Liver (tissue), 9 donors: ENCODE data around the gene LANCL1. TPM values are rescaled to one million over a fixed set of nuclear protein-coding genes. Genes with fewer than 3 reads are reported as not detected.

ENCODE experiments used
- DNase-seq: peaks from one replicate; pipeline ENCODE4 v3.0.0-alpha.2; 2017; ENCODE audit warnings: low spot score
- H3K27ac ChIP-seq, 2 donors: one replicate each; pipeline ENCODE4 v1.7.0; 2013; ENCODE audit warnings: inconsistent platforms in 2 of 2, low read length in 2 of 2, control low read depth in 1 of 2, low read depth in 1 of 2, mild to moderate bottlenecking in 1 of 2
- H3K27me3 ChIP-seq, 4 donors: one replicate each; pipeline versions ENCODE4 v1.6.1 to v1.7.0; 2013; ENCODE audit warnings: low read length in 3 of 4, inconsistent platforms in 1 of 4, mild to moderate bottlenecking in 1 of 4, moderate library complexity in 1 of 4; ENCODE audit not compliant: control insufficient read depth in 4 of 4, insufficient read depth in 4 of 4
- H3K36me3 ChIP-seq, 4 donors: one replicate each; pipeline versions ENCODE4 v1.6.1 to v1.7.0; 2013; ENCODE audit warnings: low read length in 3 of 4, mild to moderate bottlenecking in 3 of 4, low read depth in 1 of 4, moderate library complexity in 1 of 4; ENCODE audit not compliant: control insufficient read depth in 4 of 4, insufficient read depth in 3 of 4
- H3K4me1 ChIP-seq, 4 donors: one replicate each; pipeline versions ENCODE4 v1.6.1 to v1.7.0; 2013; ENCODE audit warnings: low read length in 3 of 4, mild to moderate bottlenecking in 3 of 4, moderate library complexity in 1 of 4; ENCODE audit not compliant: control insufficient read depth in 4 of 4, insufficient read depth in 4 of 4
- H3K4me3 ChIP-seq, 3 donors: one replicate each; pipeline versions ENCODE4 v1.6.1 to v1.7.0; 2013; ENCODE audit warnings: low read length in 3 of 3, control low read depth in 1 of 3, low read depth in 1 of 3, mild to moderate bottlenecking in 1 of 3
- H3K9ac ChIP-seq, 2 donors: one replicate each; pipeline ENCODE4 v1.7.0; 2013; ENCODE audit warnings: low read length in 2 of 2, mild to moderate bottlenecking in 2 of 2, moderate library complexity in 2 of 2, control low read depth in 1 of 2, low read depth in 1 of 2
- H3K9me3 ChIP-seq, 4 donors: one replicate each; pipeline versions ENCODE4 v1.6.1 to v1.7.0; 2013; ENCODE audit warnings: low read length in 3 of 4; ENCODE audit not compliant: control insufficient read depth in 4 of 4
- ATF3 ChIP-seq: IDR thresholded peaks from 2 replicates; pipeline ENCODE4 v1.6.1; 2016; ENCODE audit warnings: antibody characterized with exemption
- CTCF ChIP-seq: fragments of 150-350 bp; IDR thresholded peaks from 2 replicates; pipeline ENCODE4 v1.5.1; 2017; ENCODE audit warnings: improper control_type of control experiment, low read depth, low read length; ENCODE audit not compliant: missing input control
- EGR1 ChIP-seq, 2 donors: IDR thresholded peaks; 2 replicates each; pipeline ENCODE4 v1.6.1; 2016 to 2018; ENCODE audit warnings: antibody characterized with exemption in 2 of 2, low read depth in 2 of 2
- FOXA1 ChIP-seq: IDR thresholded peaks from 2 replicates; pipeline ENCODE4 v1.6.1; 2016; ENCODE audit warnings: antibody characterized with exemption
- FOXA2 ChIP-seq: IDR thresholded peaks from 2 replicates; pipeline ENCODE4 v1.6.1; 2016; ENCODE audit warnings: antibody characterized with exemption
- GABPA ChIP-seq, 2 donors: IDR thresholded peaks in 1 of 2; conservative IDR thresholded peaks in 1 of 2; 2 replicates each; pipeline ENCODE4 v1.6.1; 2016; ENCODE audit warnings: antibody characterized with exemption in 2 of 2, mild to moderate bottlenecking in 1 of 2, moderate library complexity in 1 of 2
- HNF4A ChIP-seq, 2 donors: conservative IDR thresholded peaks; 2 replicates each; pipeline ENCODE4 v1.6.1; 2016; ENCODE audit warnings: antibody characterized with exemption in 2 of 2, mild to moderate bottlenecking in 2 of 2
- HNF4G ChIP-seq: IDR thresholded peaks from 2 replicates; pipeline ENCODE4 v1.6.1; 2016; ENCODE audit warnings: antibody characterized with exemption
- JUND ChIP-seq, 2 donors: IDR thresholded peaks; 2 replicates each; pipeline ENCODE4 v1.6.1; 2016; ENCODE audit warnings: antibody characterized with exemption in 2 of 2
- MAX ChIP-seq: IDR thresholded peaks from 2 replicates; pipeline ENCODE4 v1.6.1; 2016; ENCODE audit warnings: antibody characterized with exemption
- NR2F2 ChIP-seq: IDR thresholded peaks from 2 replicates; pipeline ENCODE4 v1.6.1; 2016; ENCODE audit warnings: antibody characterized with exemption
- RAD21 ChIP-seq, 2 donors: IDR thresholded peaks; 2 replicates each; pipeline ENCODE4 v1.6.1; 2016; ENCODE audit warnings: antibody characterized with exemption in 2 of 2, mild to moderate bottlenecking in 2 of 2
- RXRA ChIP-seq, 2 donors: IDR thresholded peaks; 2 replicates each; pipeline ENCODE4 v1.6.1; 2017 to 2018; ENCODE audit warnings: antibody characterized with exemption in 2 of 2, mild to moderate bottlenecking in 1 of 2
- SP1 ChIP-seq: IDR thresholded peaks from 2 replicates; pipeline ENCODE4 v1.6.1; 2018; ENCODE audit warnings: antibody characterized with exemption, mild to moderate bottlenecking
- TAF1 ChIP-seq: conservative IDR thresholded peaks from 2 replicates; pipeline ENCODE4 v1.6.1; 2016; ENCODE audit warnings: antibody characterized with exemption, mild to moderate bottlenecking
- YY1 ChIP-seq: IDR thresholded peaks from 2 replicates; pipeline ENCODE4 v1.6.1; 2016; ENCODE audit warnings: antibody characterized with exemption, mild to moderate bottlenecking
- ZBTB33 ChIP-seq: IDR thresholded peaks from 2 replicates; pipeline ENCODE4 v1.6.1; 2016; ENCODE audit warnings: antibody characterized with exemption
- WGBS: extraction: QIAGEN DNeasy Blood & Tissue Kit; methylation state at CpG from one replicate; pipeline ENCODE4 v1.1.7; 2013; 5-methylcytosine and 5-hydroxymethylcytosine counted together
- polyA plus RNA-seq, 2 donors: library from polyadenylated mRNA; stranded (reverse) in 1 of 2; unstranded in 1 of 2; fragments of 200-250 nt in 1 of 2; fragments of >200 nt in 1 of 2; fragmentation: Nextera tagmentation in 1 of 2; extraction: Ambion mirVana in 1 of 2; gene quantifications; one replicate each; pipeline versions ENCODE4 v1.2.1 to v1.2.3, GENCODE V29; 2013 to 2015
- total RNA-seq, 2 donors: library from RNA; depleted of rRNA; stranded (reverse); fragments of >200 nt; gene quantifications; one replicate each; pipeline ENCODE4 v1.2.3, GENCODE V29; 2014
- TF ChIP-seq, protein P1 (sequence below): IDR thresholded peaks from 2 replicates; pipeline ENCODE4 v1.6.1; 2016; ENCODE audit warnings: antibody characterized with exemption, mild to moderate bottlenecking
- donor health status: healthy.
- donor health status: healthy.
- donor health status: healthy.
- donor health status: healthy.
- donor health status: healthy.

The LANCL1 gene
- total and polyA plus RNA-seq, 4 donors = 7.2 to 21.0 (median 12.1) TPM

DNA sequence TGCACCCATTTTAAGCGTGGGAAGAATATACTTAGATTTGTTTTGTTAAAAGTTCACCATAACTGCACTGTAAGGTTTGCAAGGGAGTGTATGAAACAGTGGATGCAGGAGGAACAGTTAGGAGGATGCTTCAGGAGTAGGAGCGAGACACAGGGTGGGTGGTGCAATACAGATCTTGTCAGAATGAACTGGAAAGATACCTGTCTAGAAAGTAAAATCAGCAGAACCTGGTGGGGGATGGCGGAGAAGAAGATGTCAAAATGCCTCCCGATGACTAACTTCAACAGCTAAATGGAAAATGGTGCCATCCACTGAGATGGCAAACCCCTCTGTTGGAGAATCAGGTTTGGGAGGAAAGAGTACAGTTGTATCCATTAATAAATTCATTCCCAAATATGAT lies 18.2 kb downstream of the LANCL1 start:
- Histone ChIP-seq H3K4me3 (no peak overlapping the region), H3K27me3 (no peaks in the 10 kb centered on the region), H3K9ac (no peak overlapping the region), H3K4me1 (no peaks in the 10 kb centered on the region), H3K27ac (no peak overlapping the region), H3K36me3 (peaks cover 3 to 20% (median 9%) of the 10 kb centered on the region in 4 donors), H3K9me3 (no peaks in the 10 kb centered on the region)
- DNase-seq = no peak
- WGBS = 98% methylated on average over 4 of the region's 4 CpGs
- TF ChIP-seq ATF3 = no peak
- TF ChIP-seq TAF1 = no peak
- no peak for TF ChIP-seq NR2F2
- TF ChIP-seq HNF4G = no peak
- TF ChIP-seq ZBTB33 = no peak
- no peak for TF ChIP-seq YY1
- no peak for TF ChIP-seq FOXA2
- no peak for TF ChIP-seq HNF4A (conservative IDR thresholded peaks at IDR 0.05)
- no peak for TF ChIP-seq GABPA (IDR thresholded peaks at IDR 0.05 in 1 of 2, conservative IDR thresholded peaks at IDR 0.05 in 1 of 2)
- TF ChIP-seq RAD21 (IDR thresholded peaks at IDR 0.05) = no peak
- TF ChIP-seq, protein P1, sequence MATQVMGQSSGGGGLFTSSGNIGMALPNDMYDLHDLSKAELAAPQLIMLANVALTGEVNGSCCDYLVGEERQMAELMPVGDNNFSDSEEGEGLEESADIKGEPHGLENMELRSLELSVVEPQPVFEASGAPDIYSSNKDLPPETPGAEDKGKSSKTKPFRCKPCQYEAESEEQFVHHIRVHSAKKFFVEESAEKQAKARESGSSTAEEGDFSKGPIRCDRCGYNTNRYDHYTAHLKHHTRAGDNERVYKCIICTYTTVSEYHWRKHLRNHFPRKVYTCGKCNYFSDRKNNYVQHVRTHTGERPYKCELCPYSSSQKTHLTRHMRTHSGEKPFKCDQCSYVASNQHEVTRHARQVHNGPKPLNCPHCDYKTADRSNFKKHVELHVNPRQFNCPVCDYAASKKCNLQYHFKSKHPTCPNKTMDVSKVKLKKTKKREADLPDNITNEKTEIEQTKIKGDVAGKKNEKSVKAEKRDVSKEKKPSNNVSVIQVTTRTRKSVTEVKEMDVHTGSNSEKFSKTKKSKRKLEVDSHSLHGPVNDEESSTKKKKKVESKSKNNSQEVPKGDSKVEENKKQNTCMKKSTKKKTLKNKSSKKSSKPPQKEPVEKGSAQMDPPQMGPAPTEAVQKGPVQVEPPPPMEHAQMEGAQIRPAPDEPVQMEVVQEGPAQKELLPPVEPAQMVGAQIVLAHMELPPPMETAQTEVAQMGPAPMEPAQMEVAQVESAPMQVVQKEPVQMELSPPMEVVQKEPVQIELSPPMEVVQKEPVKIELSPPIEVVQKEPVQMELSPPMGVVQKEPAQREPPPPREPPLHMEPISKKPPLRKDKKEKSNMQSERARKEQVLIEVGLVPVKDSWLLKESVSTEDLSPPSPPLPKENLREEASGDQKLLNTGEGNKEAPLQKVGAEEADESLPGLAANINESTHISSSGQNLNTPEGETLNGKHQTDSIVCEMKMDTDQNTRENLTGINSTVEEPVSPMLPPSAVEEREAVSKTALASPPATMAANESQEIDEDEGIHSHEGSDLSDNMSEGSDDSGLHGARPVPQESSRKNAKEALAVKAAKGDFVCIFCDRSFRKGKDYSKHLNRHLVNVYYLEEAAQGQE = no peak
- TF ChIP-seq CTCF = no peak
- no peak for TF ChIP-seq SP1
- TF ChIP-seq EGR1 (IDR thresholded peaks at IDR 0.05; ENCODE audit: low read depth in 2 of 2) = no peak
- TF ChIP-seq MAX = no peak
- TF ChIP-seq FOXA1 = no peak
- no peak for TF ChIP-seq JUND (IDR thresholded peaks at IDR 0.05)
- no peak for TF ChIP-seq RXRA (IDR thresholded peaks at IDR 0.05)
